ENCODE measurements around the gene PLN. TPM values are rescaled to one million over a fixed set of nuclear protein-coding genes. Genes with fewer than 3 reads are reported as not detected.

PLN gene
- polyA plus RNA-seq, 1 of the 3 experiments (the other 2 are of a cell fraction): not detected

DNA sequence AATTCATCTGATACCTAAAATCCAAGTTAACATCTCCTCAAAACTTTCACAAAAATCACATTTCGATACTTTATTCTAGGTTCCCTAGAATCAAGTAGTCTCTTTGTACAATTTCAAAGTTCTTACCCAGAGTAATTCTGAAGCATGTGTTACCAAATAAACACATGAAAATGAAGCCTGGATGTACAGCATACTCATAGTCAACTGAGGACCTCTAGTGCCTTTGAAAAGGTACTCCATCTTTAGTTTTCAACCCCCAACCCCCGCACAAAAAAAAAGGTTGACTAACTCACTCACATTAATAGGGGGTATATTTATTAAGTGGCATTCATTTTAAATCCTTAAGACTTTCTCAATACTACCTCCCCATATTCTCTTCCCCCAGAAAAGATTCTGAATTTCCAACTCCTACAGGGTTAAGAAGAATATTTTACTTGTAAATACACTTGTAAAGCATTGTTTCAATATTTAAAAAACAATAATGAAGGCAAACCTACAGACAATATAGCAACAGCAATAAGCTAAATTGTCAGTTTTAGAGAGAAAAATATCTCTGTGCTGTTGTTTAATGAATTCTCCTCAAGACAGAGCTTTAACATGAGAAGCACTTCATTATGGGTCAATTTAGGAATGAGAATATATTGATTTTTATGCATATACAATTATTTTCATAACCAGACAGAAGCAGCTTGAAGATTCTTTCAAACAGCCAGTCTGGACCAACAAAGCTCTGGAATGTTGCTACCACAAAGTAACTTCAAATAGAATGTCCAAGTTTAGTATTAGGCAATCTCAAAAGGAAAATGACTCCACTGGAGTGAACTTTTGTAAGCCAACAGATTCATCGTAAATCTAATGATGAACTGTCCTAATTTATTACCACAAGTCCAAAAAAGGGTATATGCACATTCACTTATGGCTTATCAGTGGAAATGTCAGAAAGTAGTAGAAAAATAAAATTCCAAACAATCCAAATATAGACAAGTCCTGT, 3.3 kb downstream of the PLN start:
- CTCF ChIA-PET: interaction anchor here (0.7 to 1.6 kb wide), 8 partner anchors 9 to 268 kb away, joined by 3 to 12 read pairs (median 3); no protein-coding TSS in a partner anchor
- Histone ChIP-seq H3K9ac (no peak overlapping the region), H3K4me1 (ENCODE audit: control insufficient read depth in 1 of 2, insufficient read depth in 2 of 2, low read depth in 1 of 2, low read length in 1 of 2) (peaks cover 0 to 13% of the 10 kb centered on the region in 2 experiments; a peak in 2 of 4 replicates), H2AFZ (ENCODE audit: low read depth) (no peak overlapping the region), H3K27ac (ENCODE audit: low read depth in 2 of 2, low read length in 1 of 2) (no peak overlapping the region), H3K9me3 (no peaks in the 10 kb centered on the region), H3K79me2 (ENCODE audit: insufficient read depth) (no peaks in the 10 kb centered on the region), H4K20me1 (ENCODE audit: insufficient read depth) (no peaks in the 10 kb centered on the region; the same call in 1 of the 2 replicates), H3F3A (replicated peaks; ENCODE audit: insufficient read depth) (no peaks in the 10 kb centered on the region), H3K36me3 (replicated peaks in 1 of 2; ENCODE audit: control insufficient read depth in 1 of 2, insufficient read depth in 2 of 2, low read length in 1 of 2) (no peaks in the 10 kb centered on the region), H3K9me2 (no peaks in the 10 kb centered on the region), H3K4me2 (no peak overlapping the region; the same call in 1 of the 2 replicates), H3K4me3 (ENCODE audit: low read depth in 2 of 2, low read length in 1 of 2) (peak overlapping the region in 1 of 2 experiments; percentile 18; a peak in 1 of 4 replicates), H3K27me3 (ENCODE audit: insufficient read depth) (no peaks in the 10 kb centered on the region)
- peak; percentile 41 for DNase-seq
- 20% methylated on average over 3 of the region's 3 CpGs for WGBS (ENCODE audit: low lambda C conversion rate)
- TF ChIP-seq RAD21 (IDR thresholded peaks at IDR 0.05; ENCODE audit: low read length) (peak; percentile 86), SMC3 (IDR thresholded peaks at IDR 0.05; ENCODE audit: low read depth, low read length) (peak; percentile 70), CHD2 (IDR thresholded peaks at IDR 0.05; ENCODE audit: low read length, partially characterized antibody) (no peak), MEF2A (IDR thresholded peaks at IDR 0.05; ENCODE audit: borderline replicate concordance, low read depth) (no peak), FOXJ3 (CRISPR knock-in tag; IDR thresholded peaks at IDR 0.05) (no peak)
- TF ChIP-seq, protein P1, sequence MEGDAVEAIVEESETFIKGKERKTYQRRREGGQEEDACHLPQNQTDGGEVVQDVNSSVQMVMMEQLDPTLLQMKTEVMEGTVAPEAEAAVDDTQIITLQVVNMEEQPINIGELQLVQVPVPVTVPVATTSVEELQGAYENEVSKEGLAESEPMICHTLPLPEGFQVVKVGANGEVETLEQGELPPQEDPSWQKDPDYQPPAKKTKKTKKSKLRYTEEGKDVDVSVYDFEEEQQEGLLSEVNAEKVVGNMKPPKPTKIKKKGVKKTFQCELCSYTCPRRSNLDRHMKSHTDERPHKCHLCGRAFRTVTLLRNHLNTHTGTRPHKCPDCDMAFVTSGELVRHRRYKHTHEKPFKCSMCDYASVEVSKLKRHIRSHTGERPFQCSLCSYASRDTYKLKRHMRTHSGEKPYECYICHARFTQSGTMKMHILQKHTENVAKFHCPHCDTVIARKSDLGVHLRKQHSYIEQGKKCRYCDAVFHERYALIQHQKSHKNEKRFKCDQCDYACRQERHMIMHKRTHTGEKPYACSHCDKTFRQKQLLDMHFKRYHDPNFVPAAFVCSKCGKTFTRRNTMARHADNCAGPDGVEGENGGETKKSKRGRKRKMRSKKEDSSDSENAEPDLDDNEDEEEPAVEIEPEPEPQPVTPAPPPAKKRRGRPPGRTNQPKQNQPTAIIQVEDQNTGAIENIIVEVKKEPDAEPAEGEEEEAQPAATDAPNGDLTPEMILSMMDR (IDR thresholded peaks at IDR 0.05): peak; percentile 74
- TF ChIP-seq, protein P2, sequence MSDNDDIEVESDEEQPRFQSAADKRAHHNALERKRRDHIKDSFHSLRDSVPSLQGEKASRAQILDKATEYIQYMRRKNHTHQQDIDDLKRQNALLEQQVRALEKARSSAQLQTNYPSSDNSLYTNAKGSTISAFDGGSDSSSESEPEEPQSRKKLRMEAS (IDR thresholded peaks at IDR 0.05; ENCODE audit: low read depth): no peak
- POLR2A ChIA-PET: no interaction called here

DNA sequence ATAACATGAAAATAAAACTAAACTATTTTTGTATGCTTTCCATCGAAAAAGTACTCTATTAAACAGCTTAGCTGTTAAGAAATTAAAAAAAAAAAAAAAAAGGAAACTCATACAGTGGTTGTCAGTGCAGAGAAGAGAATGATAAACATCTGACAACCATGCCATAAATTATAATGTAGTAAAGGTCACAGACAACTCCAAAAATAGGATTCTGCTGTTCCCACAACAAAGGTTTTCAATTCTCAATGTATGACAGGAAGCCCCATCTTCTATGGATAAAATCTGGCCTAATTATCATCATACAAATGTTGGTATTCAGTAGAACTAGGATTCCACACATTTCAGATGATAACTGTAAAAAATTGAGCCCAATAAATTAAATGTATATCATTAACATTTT, 5.0 kb downstream of the PLN start:
- H3K9me3 ChIP-seq: no peaks in the 10 kb centered on the region
- no peak overlapping the region for H3K4me2 ChIP-seq
- H3K36me3 ChIP-seq (replicated peaks in 1 of 2; ENCODE audit: control insufficient read depth in 1 of 2, insufficient read depth in 2 of 2, low read length in 1 of 2): no peaks in the 10 kb centered on the region
- H4K20me1 ChIP-seq (ENCODE audit: insufficient read depth): no peaks in the 10 kb centered on the region; the same call in 1 of the 2 replicates
- H2AFZ ChIP-seq (ENCODE audit: low read depth): no peak overlapping the region
- WGBS (ENCODE audit: low lambda C conversion rate): 14% methylated on average over 1 of the region's 1 CpG
- no peaks in the 10 kb centered on the region for H3F3A ChIP-seq (replicated peaks; ENCODE audit: insufficient read depth)
- peaks cover 0 to 13% of the 10 kb centered on the region in 2 experiments; a peak in 3 of 4 replicates for H3K4me1 ChIP-seq (ENCODE audit: control insufficient read depth in 1 of 2, insufficient read depth in 2 of 2, low read depth in 1 of 2, low read length in 1 of 2)
- H3K9ac ChIP-seq: no peak overlapping the region
- H3K79me2 ChIP-seq (ENCODE audit: insufficient read depth): peaks cover 5% of the 10 kb centered on the region; the same call in 1 of the 2 replicates
- TF ChIP-seq, protein P3, sequence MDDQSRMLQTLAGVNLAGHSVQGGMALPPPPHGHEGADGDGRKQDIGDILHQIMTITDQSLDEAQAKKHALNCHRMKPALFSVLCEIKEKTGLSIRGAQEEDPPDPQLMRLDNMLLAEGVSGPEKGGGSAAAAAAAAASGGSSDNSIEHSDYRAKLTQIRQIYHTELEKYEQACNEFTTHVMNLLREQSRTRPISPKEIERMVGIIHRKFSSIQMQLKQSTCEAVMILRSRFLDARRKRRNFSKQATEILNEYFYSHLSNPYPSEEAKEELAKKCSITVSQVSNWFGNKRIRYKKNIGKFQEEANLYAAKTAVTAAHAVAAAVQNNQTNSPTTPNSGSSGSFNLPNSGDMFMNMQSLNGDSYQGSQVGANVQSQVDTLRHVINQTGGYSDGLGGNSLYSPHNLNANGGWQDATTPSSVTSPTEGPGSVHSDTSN (IDR thresholded peaks at IDR 0.05): 0 out of 2 replicates have a peak, but pooled peaks have one; percentile 29
- TF ChIP-seq MEF2A (IDR thresholded peaks at IDR 0.05; ENCODE audit: borderline replicate concordance, low read depth) (peak; percentile 15; the same call in 1 of the 2 replicates), GABPA (IDR thresholded peaks at IDR 0.05; ENCODE audit: low read depth) (no peak)
- CTCF ChIA-PET: interaction anchor here (1.2 to 3.4 kb wide), 2 partner anchors 11 to 288 kb away, joined by 3 to 12 read pairs; no protein-coding TSS in a partner anchor
- no peaks in the 10 kb centered on the region for H3K27me3 ChIP-seq (ENCODE audit: insufficient read depth)
- no peaks in the 10 kb centered on the region for H3K9me2 ChIP-seq
- no peak for DNase-seq
- no peak overlapping the region for H3K4me3 ChIP-seq (ENCODE audit: low read depth in 2 of 2, low read length in 1 of 2)
- no peak overlapping the region for H3K27ac ChIP-seq (ENCODE audit: low read depth in 2 of 2, low read length in 1 of 2)
- POLR2A ChIA-PET: no interaction called here

All from SK-N-SH (cell line).